Measurements from ENCODE around the gene PTGDS. TPM values are rescaled to one million over a fixed set of nuclear protein-coding genes. Genes with fewer than 3 reads are reported as not detected.

PTGDS gene
- 0.33 to 0.56 TPM (median 0.45 TPM) in 4 of 5 replicates, not detected in the other for total RNA-seq (2022; extraction: Qiagen RNA extraction; ENCODE audit: low read depth)

GRCh38 chr9:136977223-136977622, at the start of gene PTGDS:
PTGDS (plus strand) TSS chr9:136977504; CDS start chr9:136977579, 75 bp downstream.

GRCh38 chr9:136944519-136945332, 32.6 kb upstream of the PTGDS start, which contains the start of the genes C8G and FBXW5:
C8G (plus strand) TSS chr9:136945243; CDS start chr9:136945321, 78 bp downstream.
FBXW5 (minus strand) TSS chr9:136944738; CDS start chr9:136944083, 655 bp downstream.

GRCh38 chr9:136951541-136952320, 25.6 kb upstream of the PTGDS start, which contains the start of gene LCN12:
LCN12 (plus strand) TSS chr9:136952273; CDS start chr9:136952328, 55 bp downstream.

DNA sequence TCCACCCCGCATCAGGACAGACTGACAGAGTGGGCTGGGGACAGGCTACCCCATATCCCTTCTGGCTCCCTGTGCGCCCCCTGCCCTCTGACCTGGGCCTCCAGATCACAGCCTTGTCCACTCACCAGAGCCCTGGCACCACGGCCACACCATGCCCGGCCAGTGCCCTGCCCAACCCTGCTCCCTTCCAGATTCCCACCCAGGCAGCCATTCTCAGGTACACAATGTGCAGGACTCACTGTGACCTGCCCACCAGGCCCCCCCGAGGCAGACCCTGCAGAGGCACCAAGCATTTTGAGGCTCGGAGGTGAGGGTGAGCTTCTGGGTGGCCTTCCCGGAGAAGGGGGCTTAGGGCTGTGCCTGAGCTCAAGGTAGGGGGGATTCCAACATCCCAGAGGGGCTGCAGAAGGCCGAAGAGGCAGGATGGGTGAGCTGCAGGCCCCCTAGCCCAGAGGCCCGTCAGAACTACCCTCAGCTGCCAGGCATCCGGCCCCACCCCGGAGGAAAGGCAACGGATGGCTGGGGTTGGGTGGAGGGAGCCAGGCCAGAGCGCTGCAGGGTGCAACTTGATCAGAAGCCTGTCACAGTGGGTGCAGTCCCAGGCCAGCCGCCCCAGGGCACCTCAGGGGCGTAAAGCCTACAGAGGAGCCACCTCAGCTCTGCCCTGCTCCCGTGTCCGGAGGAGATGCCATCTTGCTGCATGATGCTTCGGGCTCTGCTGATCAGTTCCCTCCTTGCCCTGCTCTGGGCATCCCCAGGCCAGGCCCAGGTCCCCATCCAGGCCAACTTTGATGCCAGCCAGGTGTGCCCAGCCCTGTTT, 5.1 kb downstream of the PTGDS start, which contains the start of gene LCNL1:
Gene LCNL1 (plus strand): TSS at position 762 of the 820 bp plus-strand sequence. CDS start 594 bp downstream, outside the sequence.

DNA sequence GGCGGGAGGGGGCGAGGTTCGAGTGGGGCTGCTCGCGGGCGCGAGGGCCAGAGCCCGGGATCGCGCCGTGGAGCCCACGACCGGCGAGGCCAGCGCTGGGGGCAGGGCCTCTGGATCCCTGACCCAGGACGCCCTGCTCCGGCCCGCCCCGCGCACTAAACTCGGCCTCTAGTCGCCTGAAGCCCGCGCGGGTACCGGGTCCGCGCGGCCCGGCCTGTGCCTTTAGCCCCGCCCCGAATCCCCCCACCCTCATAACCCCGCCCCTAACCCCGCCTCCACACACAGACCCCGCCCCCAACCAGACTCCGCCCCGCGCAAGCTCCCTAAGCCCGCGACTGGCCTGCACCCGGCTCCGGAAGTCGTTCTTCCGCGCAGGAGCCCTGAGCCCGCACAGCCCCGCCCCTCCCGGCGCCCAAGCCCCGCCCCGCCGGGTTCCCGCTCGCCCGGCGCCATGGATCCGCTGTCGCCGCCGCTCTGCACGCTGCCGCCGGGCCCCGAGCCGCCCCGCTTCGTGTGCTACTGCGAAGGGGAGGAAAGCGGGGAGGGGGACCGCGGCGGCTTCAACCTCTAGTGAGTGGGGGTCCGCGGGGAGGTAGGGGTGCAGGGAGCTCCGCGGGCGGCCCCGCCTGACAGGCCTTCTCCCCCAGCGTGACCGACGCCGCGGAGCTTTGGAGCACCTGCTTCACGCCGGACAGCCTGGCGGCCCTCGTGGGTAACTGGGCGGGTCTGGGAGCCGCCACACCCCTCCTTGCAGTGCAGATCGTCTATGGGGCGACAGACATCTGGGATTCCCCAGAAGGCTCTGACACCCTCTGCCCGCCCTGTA, 14.9 kb downstream of the PTGDS start, which contains the start of gene PAXX:
Gene PAXX (plus strand): TSS at position 430 of the 826 bp plus-strand sequence. CDS start 22 bp downstream, at position 452.

DNA sequence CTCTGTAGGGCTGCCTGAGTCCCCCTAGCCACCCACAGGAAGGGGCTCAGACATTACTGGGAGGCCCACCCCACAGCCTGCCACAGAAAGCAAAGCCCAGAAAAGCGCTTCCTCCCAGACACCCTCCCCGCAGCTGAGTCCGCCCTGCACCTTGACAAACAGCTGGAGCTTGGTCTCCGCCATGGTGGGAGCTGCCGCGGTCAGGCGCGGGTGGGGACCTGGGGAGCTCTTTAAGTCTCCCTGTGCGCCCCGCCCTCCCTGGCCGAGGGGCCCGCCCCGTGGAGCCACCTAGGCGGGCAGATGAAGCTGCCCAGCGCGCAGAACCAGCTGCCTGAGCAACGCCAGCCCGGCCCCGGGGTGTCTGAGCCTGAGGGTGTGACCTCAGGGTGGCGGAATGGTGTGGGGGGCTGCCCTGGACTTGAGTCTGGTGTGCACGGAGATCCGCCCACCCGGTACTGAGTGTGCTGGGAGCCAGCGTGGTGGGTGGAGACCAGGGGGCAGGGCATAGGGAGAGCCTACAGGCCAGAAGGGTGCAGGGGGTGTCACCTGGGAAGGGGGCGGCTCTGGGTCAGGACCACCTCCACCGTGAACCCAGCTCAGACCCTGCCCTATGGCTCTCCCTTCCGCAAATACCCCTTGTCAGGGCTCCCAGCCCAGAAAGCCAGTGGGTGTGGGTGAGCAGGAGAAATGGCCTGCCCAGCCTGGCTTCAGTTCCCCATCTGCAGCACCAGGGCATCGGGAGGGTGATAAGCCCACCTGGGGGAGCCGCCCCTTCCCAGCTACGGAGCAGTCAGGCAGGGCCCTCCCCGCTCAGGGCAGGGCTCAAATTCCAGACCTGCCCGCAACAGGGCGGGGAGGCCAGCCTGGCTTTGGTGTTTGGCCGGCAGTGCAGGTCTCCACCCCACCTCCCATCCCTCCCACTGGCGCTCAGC, 19.3 kb downstream of the PTGDS start, which contains the start of gene CLIC3:
Gene CLIC3 (minus strand): TSS at position 208 of the 932 bp plus-strand sequence. CDS start 25 bp downstream, at position 183.

DNA sequence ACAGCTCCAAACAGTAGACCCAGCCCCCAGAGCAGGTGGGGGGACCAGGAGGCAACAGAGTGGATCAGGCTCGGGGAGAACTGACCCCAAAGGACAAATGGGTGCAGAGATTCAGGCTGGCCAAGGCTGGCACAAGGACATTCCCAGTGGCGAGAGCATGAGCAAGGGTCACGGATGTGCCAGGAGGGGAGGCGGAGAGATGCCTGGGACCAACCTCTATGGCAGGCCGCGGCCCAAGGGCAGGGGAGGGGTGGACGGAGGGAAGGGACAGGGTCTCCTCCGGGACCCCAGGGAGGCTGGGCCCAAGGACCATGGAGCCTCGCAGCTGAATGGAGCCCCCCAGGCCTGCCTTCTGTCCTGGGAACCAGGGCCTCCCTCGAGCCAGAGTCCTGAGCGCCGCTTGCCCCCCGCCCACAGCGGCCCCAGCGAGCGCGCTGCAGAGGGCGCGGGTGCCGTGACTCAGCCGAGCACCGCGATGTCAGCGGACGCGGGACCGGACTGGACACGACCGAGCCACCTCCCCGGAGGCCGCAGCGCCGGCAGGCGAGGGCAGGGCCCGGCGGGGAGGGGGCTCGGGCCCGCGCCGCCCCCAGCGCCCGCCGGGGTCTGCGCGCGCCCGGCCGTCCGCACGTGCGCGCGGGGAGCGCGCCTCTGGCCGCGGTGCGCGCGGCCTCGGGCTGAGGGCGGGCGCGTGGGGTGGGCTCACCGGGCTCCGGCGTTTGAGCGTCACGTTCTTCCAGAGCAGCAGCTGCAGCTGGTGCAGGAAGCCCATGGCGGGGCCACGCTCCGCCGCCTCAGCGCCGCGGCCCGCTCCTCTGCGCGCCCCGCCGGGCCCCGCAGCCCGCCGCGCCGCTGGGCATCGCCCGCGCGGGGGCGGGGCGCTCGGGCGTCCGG, 50.3 kb downstream of the PTGDS start, which contains the start of gene ABCA2:
Gene ABCA2 (minus strand): TSS at position 869 of the 894 bp plus-strand sequence. CDS start 97 bp downstream, at position 772.

Other genes starting within 250 kb of the PTGDS start
- not detected in 5 replicates for gene LCN10, start 234.6 kb upstream of the PTGDS start, total RNA-seq (2022; extraction: Qiagen RNA extraction; ENCODE audit: low read depth)
- gene LCN6, start 229.0 kb upstream of the PTGDS start, total RNA-seq (2022; extraction: Qiagen RNA extraction; ENCODE audit: low read depth), result not detected in 5 replicates
- gene LCN8, start 219.3 kb upstream of the PTGDS start, total RNA-seq (2022; extraction: Qiagen RNA extraction; ENCODE audit: low read depth), result not detected in 5 replicates
- gene LCN15, start 213.0 kb upstream of the PTGDS start, total RNA-seq (2022; extraction: Qiagen RNA extraction; ENCODE audit: low read depth), result 0.26 TPM in 1 of 5 replicates, not detected in the others
- 49.2 to 82.2 TPM (median 73.3 TPM) in 5 replicates for gene TMEM141, start 186.2 kb upstream of the PTGDS start, total RNA-seq (2022; extraction: Qiagen RNA extraction; ENCODE audit: low read depth)
- gene CCDC183, start 181.2 kb upstream of the PTGDS start, total RNA-seq (2022; extraction: Qiagen RNA extraction; ENCODE audit: low read depth), result 0.11 to 0.74 TPM (median 0.72 TPM) in 3 of 5 replicates, not detected in the others
- gene RABL6, start 169.6 kb upstream of the PTGDS start, total RNA-seq (2022; extraction: Qiagen RNA extraction; ENCODE audit: low read depth), result 51.1 to 91.8 TPM (median 82.9 TPM) in 5 replicates
- gene AJM1, start 135.0 kb upstream of the PTGDS start, total RNA-seq (2022; extraction: Qiagen RNA extraction; ENCODE audit: low read depth), result 2.1 to 5.6 TPM (median 5.3 TPM) in 5 replicates
- gene PHPT1, start 128.1 kb upstream of the PTGDS start, total RNA-seq (2022; extraction: Qiagen RNA extraction; ENCODE audit: low read depth), result 223 to 317 TPM (median 282 TPM) in 5 replicates
- 1.8 to 5.7 TPM (median 4.8 TPM) in 5 replicates for gene MAMDC4, start 125.2 kb upstream of the PTGDS start, total RNA-seq (2022; extraction: Qiagen RNA extraction; ENCODE audit: low read depth)
- gene EDF1, start 111.2 kb upstream of the PTGDS start, total RNA-seq (2022; extraction: Qiagen RNA extraction; ENCODE audit: low read depth), result 465 to 581 TPM (median 478 TPM) in 5 replicates
- gene TRAF2, start 91.0 kb upstream of the PTGDS start, total RNA-seq (2022; extraction: Qiagen RNA extraction; ENCODE audit: low read depth), result 29.7 to 66.1 TPM (median 60.1 TPM) in 5 replicates
- 49.7 to 110 TPM (median 103 TPM) in 5 replicates for gene FBXW5, start 32.8 kb upstream of the PTGDS start, total RNA-seq (2022; extraction: Qiagen RNA extraction; ENCODE audit: low read depth)
- gene C8G, start 32.3 kb upstream of the PTGDS start, total RNA-seq (2022; extraction: Qiagen RNA extraction; ENCODE audit: low read depth), result 0.56 to 2.0 TPM (median 1.1 TPM) in 4 of 5 replicates, not detected in the other
- 0.41 to 2.0 TPM (median 1.0 TPM) in 5 replicates for gene LCN12, start 25.2 kb upstream of the PTGDS start, total RNA-seq (2022; extraction: Qiagen RNA extraction; ENCODE audit: low read depth)
- 0.08 to 0.18 TPM (median 0.12 TPM) in 3 of 5 replicates, not detected in the others for gene LCNL1, start 5.5 kb downstream of the PTGDS start, total RNA-seq (2022; extraction: Qiagen RNA extraction; ENCODE audit: low read depth)
- gene PAXX, start 14.9 kb downstream of the PTGDS start, total RNA-seq (2022; extraction: Qiagen RNA extraction; ENCODE audit: low read depth), result 37.9 to 83.8 TPM (median 71.5 TPM) in 5 replicates
- gene CLIC3, start 19.1 kb downstream of the PTGDS start, total RNA-seq (2022; extraction: Qiagen RNA extraction; ENCODE audit: low read depth), result 2.2 to 4.2 TPM (median 3.7 TPM) in 5 replicates
- 12.6 to 32.5 TPM (median 25.5 TPM) in 5 replicates for gene ABCA2, start 50.7 kb downstream of the PTGDS start, total RNA-seq (2022; extraction: Qiagen RNA extraction; ENCODE audit: low read depth)
- 0.07 TPM in 1 of 5 replicates, not detected in the others for gene FUT7, start 54.6 kb downstream of the PTGDS start, total RNA-seq (2022; extraction: Qiagen RNA extraction; ENCODE audit: low read depth)
- 26.4 to 93.7 TPM (median 81.5 TPM) in 5 replicates for gene NPDC1, start 68.7 kb downstream of the PTGDS start, total RNA-seq (2022; extraction: Qiagen RNA extraction; ENCODE audit: low read depth)
- gene ENTPD2, start 76.6 kb downstream of the PTGDS start, total RNA-seq (2022; extraction: Qiagen RNA extraction; ENCODE audit: low read depth), result 1.0 to 2.3 TPM (median 1.5 TPM) in 5 replicates
- 12.1 to 27.8 TPM (median 24.6 TPM) in 5 replicates for gene SAPCD2, start 93.1 kb downstream of the PTGDS start, total RNA-seq (2022; extraction: Qiagen RNA extraction; ENCODE audit: low read depth)
- 9.0 to 14.6 TPM (median 11.9 TPM) in 5 replicates for gene UAP1L1, start 100.0 kb downstream of the PTGDS start, total RNA-seq (2022; extraction: Qiagen RNA extraction; ENCODE audit: low read depth)
- gene MAN1B1, start 109.5 kb downstream of the PTGDS start, total RNA-seq (2022; extraction: Qiagen RNA extraction; ENCODE audit: low read depth), result 33.8 to 56.7 TPM (median 50.2 TPM) in 5 replicates
- gene DPP7, start 137.2 kb downstream of the PTGDS start, total RNA-seq (2022; extraction: Qiagen RNA extraction; ENCODE audit: low read depth), result 52.8 to 134 TPM (median 106 TPM) in 5 replicates
- 0.14 to 0.76 TPM (median 0.27 TPM) in 5 replicates for gene GRIN1, start 161.7 kb downstream of the PTGDS start, total RNA-seq (2022; extraction: Qiagen RNA extraction; ENCODE audit: low read depth)
- gene LRRC26, start 192.5 kb downstream of the PTGDS start, total RNA-seq (2022; extraction: Qiagen RNA extraction; ENCODE audit: low read depth), result 0.39 to 2.0 TPM (median 1.6 TPM) in 5 replicates
- gene TMEM210, start 194.6 kb downstream of the PTGDS start, total RNA-seq (2022; extraction: Qiagen RNA extraction; ENCODE audit: low read depth), result not detected in 5 replicates
- gene ANAPC2, start 211.1 kb downstream of the PTGDS start, total RNA-seq (2022; extraction: Qiagen RNA extraction; ENCODE audit: low read depth), result 19.0 to 41.0 TPM (median 34.9 TPM) in 5 replicates
- gene SSNA1, start 211.2 kb downstream of the PTGDS start, total RNA-seq (2022; extraction: Qiagen RNA extraction; ENCODE audit: low read depth), result 85.9 to 156 TPM (median 148 TPM) in 5 replicates
- 5.5 to 10.4 TPM (median 10.2 TPM) in 5 replicates for gene TPRN, start 223.2 kb downstream of the PTGDS start, total RNA-seq (2022; extraction: Qiagen RNA extraction; ENCODE audit: low read depth)
- 29.5 to 49.4 TPM (median 47.9 TPM) in 5 replicates for gene TMEM203, start 228.1 kb downstream of the PTGDS start, total RNA-seq (2022; extraction: Qiagen RNA extraction; ENCODE audit: low read depth)
- 7.4 to 20.8 TPM (median 16.2 TPM) in 5 replicates for gene NDOR1, start 228.2 kb downstream of the PTGDS start, total RNA-seq (2022; extraction: Qiagen RNA extraction; ENCODE audit: low read depth)
- 0.79 to 2.6 TPM (median 2.0 TPM) in 5 replicates for gene RNF208, start 244.7 kb downstream of the PTGDS start, total RNA-seq (2022; extraction: Qiagen RNA extraction; ENCODE audit: low read depth)
- 2.8 to 5.4 TPM (median 4.2 TPM) in 5 replicates for gene CYSRT1, start 247.7 kb downstream of the PTGDS start, total RNA-seq (2022; extraction: Qiagen RNA extraction; ENCODE audit: low read depth)
- 0.13 to 0.58 TPM (median 0.39 TPM) in 4 of 5 replicates, not detected in the other for gene RNF224, start 250.0 kb downstream of the PTGDS start, total RNA-seq (2022; extraction: Qiagen RNA extraction; ENCODE audit: low read depth)